Measurements from ENCODE around the gene ESPL1. TPM values are rescaled to one million over a fixed set of nuclear protein-coding genes. Genes with fewer than 3 reads are reported as not detected.
A peak's percentile ranks its signal among the peaks of the same experiment; 100 is the strongest.

The ESPL1 gene
- total RNA-seq, 6 donors from 2014 or later, result 1.5 to 5.3 (median 2.1) TPM

DNA sequence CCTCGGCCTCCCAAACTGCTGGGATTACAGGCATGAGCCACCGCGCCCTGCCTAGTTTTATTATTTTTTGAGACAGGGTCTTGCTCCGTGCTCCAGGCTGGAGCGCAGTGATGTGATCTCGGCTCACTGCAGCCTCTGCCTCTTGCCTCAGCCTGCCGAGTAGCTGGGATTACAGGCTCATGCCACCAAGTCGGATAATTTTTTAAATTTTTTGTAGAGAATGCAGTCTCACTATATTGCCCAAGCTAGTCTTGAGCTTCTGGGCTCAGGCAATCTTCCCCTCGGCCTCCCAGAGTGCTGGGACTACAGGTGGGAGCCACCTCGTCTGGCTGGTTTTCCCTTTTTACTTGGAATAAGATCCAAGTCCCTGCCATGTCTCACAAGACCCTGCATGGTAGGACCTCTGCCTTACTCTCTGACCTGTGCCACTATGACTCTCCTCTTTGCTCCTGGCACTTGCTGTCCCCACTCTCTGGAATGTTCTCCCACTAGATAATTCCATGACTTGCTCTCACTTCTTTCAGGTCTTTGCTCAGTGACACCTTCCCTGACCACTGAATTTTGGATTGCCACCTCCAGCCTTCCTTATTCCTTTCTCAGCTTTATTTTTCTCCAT lies 28.3 kb upstream of the ESPL1 start:
- DNase-seq, result no peak
- H3K36me3 ChIP-seq, result no peaks in the 10 kb centered on the region
- TF ChIP-seq CTCF (IDR thresholded peaks at IDR 0.05) (no peak), POLR2AphosphoS5 (IDR thresholded peaks at IDR 0.05) (no peak), POLR2A (IDR thresholded peaks at IDR 0.05) (no peak), EP300 (IDR thresholded peaks at IDR 0.05) (no peak)

GRCh38 chr12:53241623-53242412 lies 26.3 kb upstream of the ESPL1 start:
- 77 to 82% methylated on average over 9 to 11 of the region's 11 CpGs for WGBS, 2 donors

More for the DNA sequence above, 28.3 kb upstream of the ESPL1 start:
- H3K27ac ChIP-seq, result no peak overlapping the region
- H3K4me1 ChIP-seq, result no peaks in the 10 kb centered on the region
- H3K27me3 ChIP-seq, result no peaks in the 10 kb centered on the region
- no peak overlapping the region for H3K4me3 ChIP-seq
- H3K9me3 ChIP-seq, result no peaks in the 10 kb centered on the region
- 91 to 93% methylated on average over 10 of the region's 10 CpGs for WGBS, 2 donors
- ATAC-seq (ENCODE audit: low FRiP score in 2 of 2), result no peak

DNA sequence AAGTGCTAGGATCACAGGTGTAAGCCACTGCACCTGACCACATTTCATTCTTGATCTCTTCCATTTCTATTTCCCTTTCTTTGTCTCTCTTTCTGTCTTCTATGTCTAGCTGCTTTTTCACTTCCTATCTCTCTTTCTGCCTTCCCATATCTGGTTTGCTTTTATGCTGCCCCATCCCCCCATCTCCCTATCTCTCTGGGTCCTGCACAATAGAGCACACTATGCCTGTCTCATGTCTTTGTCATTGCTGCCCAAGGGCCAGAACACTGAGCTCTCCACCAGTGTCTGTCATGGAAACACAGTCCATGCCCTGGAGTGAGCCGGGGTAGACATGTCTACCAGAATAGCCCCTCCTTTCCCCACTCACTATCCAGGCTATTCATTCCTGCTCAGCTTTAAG lies 23.8 kb upstream of the ESPL1 start:
- 68 to 88% methylated on average over 1 of the region's 1 CpG for WGBS, 2 donors
- no peak overlapping the region for H3K27ac ChIP-seq
- H3K27me3 ChIP-seq, result no peaks in the 10 kb centered on the region
- ATAC-seq (ENCODE audit: low FRiP score in 2 of 2), result no peak
- H3K4me1 ChIP-seq, result no peaks in the 10 kb centered on the region
- no peak for DNase-seq
- no peak overlapping the region for H3K4me3 ChIP-seq
- no peaks in the 10 kb centered on the region for H3K9me3 ChIP-seq
- TF ChIP-seq POLR2AphosphoS5 (IDR thresholded peaks at IDR 0.05) (no peak), POLR2A (IDR thresholded peaks at IDR 0.05) (no peak), EP300 (IDR thresholded peaks at IDR 0.05) (no peak)
- H3K36me3 ChIP-seq, result no peaks in the 10 kb centered on the region

More at GRCh38 chr12:53241623-53242412, 26.3 kb upstream of the ESPL1 start:
- no peak for DNase-seq
- Histone ChIP-seq H3K36me3 (no peaks in the 10 kb centered on the region), H3K4me1 (no peaks in the 10 kb centered on the region), H3K27ac (no peak overlapping the region), H3K4me3 (no peak overlapping the region), H3K27me3 (no peaks in the 10 kb centered on the region), H3K9me3 (no peaks in the 10 kb centered on the region)
- peak in 1 of 2 donors; percentile 31 for ATAC-seq (ENCODE audit: low FRiP score in 2 of 2)
- TF ChIP-seq POLR2AphosphoS5 (IDR thresholded peaks at IDR 0.05), result no peak
- TF ChIP-seq EP300 (IDR thresholded peaks at IDR 0.05), result no peak
- no peak for TF ChIP-seq POLR2A (IDR thresholded peaks at IDR 0.05)
- TF ChIP-seq CTCF (IDR thresholded peaks at IDR 0.05), result no peak

DNA sequence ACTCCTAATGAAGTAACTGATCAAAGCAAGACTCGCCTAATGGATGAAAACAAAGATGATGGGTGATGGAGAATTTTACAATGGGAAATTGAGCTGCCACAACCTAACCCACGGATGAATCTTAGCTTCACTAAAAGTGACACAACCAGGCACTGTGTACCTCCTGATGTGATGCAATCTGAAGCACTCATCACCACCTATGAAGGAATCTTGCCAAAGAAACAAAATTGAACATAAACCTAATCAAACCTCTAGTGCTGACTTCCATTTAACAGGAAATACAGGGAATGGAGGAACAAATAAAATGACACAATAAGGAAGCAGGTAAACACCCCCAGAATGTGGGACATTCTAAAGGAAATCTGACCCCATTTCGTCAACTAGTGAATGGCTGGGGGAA lies 22.8 kb upstream of the ESPL1 start:
- DNase-seq, result no peak
- TF ChIP-seq CTCF (IDR thresholded peaks at IDR 0.05), result no peak
- TF ChIP-seq EP300 (IDR thresholded peaks at IDR 0.05), result no peak
- TF ChIP-seq POLR2AphosphoS5 (IDR thresholded peaks at IDR 0.05), result no peak
- no peak for TF ChIP-seq POLR2A (IDR thresholded peaks at IDR 0.05)
- WGBS, 2 donors, result 75 to 85% methylated on average over 3 of the region's 3 CpGs
- H3K4me3 ChIP-seq, result no peak overlapping the region
- no peaks in the 10 kb centered on the region for H3K36me3 ChIP-seq
- H3K4me1 ChIP-seq, result no peaks in the 10 kb centered on the region
- H3K27ac ChIP-seq, result no peak overlapping the region
- ATAC-seq (ENCODE audit: low FRiP score in 2 of 2), result no peak
- H3K27me3 ChIP-seq, result no peaks in the 10 kb centered on the region
- H3K9me3 ChIP-seq, result no peaks in the 10 kb centered on the region

DNA sequence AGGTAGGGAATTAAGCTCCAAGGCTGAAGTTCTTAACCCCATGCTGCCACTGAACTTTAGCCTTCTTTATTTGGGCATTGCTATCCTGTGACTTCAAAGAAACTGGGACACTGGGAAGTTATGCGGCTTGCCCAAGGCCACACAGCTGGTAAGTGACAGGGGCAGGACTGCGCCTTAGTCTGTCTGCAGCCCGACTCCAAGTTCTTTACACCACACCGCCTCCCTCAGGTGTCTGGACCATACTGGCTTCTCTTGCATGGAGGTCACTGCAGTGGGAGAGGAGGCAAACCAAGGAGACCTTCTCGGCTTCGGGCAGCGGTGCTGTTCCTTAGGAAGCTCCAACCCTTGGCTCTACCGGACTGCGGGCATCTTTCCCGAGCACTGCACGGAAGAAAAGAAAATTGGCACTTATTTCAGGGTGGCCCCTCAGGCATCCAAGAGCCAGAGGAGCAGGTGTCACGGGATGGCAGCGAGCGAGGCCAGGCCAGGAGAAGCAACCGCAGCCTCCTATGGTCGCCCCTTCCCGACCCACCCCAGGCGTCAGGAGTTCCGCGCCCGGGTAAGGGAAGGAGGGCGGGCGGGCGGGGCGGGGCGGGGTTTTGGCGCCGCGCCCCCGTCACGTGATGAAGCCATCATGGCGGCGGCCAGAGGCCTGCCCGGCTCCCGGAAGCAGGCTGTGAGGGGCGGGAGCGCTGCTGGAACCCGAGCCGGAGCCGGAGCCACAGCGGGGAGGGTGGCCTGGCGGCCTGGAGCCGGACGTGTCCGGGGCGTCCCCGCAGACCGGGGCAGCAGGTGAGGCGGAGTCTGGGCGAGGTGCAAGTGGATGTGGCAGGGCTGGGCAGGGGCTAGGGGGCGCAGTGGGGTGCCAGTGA lies 16.4 kb upstream of the ESPL1 start:
- ATAC-seq (ENCODE audit: low FRiP score in 2 of 2), result peak; percentile 91 to 96
- Histone ChIP-seq H3K4me1 (peaks cover 24 to 31% (median 25%) of the 10 kb centered on the region in 4 donors), H3K9me3 (no peaks in the 10 kb centered on the region), H3K27me3 (no peaks in the 10 kb centered on the region), H3K4me3 (peak overlapping the region; percentile 71 to 87 (median 74)), H3K36me3 (peaks cover 0 to 25% (median 19%) of the 10 kb centered on the region in 4 donors), H3K27ac (peak overlapping the region; percentile 83 to 95 (median 88))
- TF ChIP-seq POLR2AphosphoS5 (IDR thresholded peaks at IDR 0.05) (peak; percentile 48 to 66), POLR2A (IDR thresholded peaks at IDR 0.05) (peak in 3 of 4 donors; percentile 24 to 68 (median 50)), CTCF (IDR thresholded peaks at IDR 0.05) (peak in 4 of 6 experiments; percentile 24 to 60 (median 26)), EP300 (IDR thresholded peaks at IDR 0.05) (no peak)
- WGBS, 2 donors, result 0 to 3% methylated on average over 13 to 23 of the region's 51 CpGs
- DNase-seq, result peak; percentile 89 to 95
